SK-N-SH treated with all-trans-retinoic acid at 6 μM for 48 hours (cell line): Measurements from ENCODE around the gene TNFRSF21.

Experiments used
- ATAC-seq: fragments of 200-7000 bp; cut with Tn5 transposase; 3 replicates; pipeline ENCODE4 v1.9.1; 2020; ENCODE audit warnings: mild to moderate bottlenecking, moderate library complexity
- ARNTL ChIP-seq: fragments of 450-650 bp; formaldehyde crosslinking; IDR thresholded peaks from 2 replicates; pipeline ENCODE4 v1.5.0; 2020; ENCODE audit warnings: low read depth, mild to moderate bottlenecking, moderate library complexity, borderline replicate concordance
- BACH2 ChIP-seq: fragments of 250-450 bp; sonication (Bioruptor Pico); IDR thresholded peaks from 2 replicates; pipeline ENCODE4 v1.9.0; 2021; ENCODE audit warnings: mild to moderate bottlenecking, borderline replicate concordance
- CREB5 ChIP-seq: fragments of 250-450 bp; sonication (Bioruptor Pico); IDR thresholded peaks from 2 replicates; pipeline ENCODE4 v1.5.1; 2020; ENCODE audit warnings: low read depth, mild to moderate bottlenecking, moderate library complexity
- CSRNP3 ChIP-seq: fragments of 250-450 bp; sonication (Bioruptor Pico); IDR thresholded peaks from 2 replicates; pipeline ENCODE4 v1.5.1; 2021; ENCODE audit warnings: mild to moderate bottlenecking, moderate library complexity
- GLIS3 ChIP-seq: fragments of 250-450 bp; sonication (Bioruptor Pico); IDR thresholded peaks from 2 replicates; pipeline ENCODE4 v1.5.0; 2020; ENCODE audit warnings: mild to moderate bottlenecking, moderate library complexity
- ISL1 ChIP-seq: fragments of 250-450 bp; sonication (Bioruptor Pico); IDR thresholded peaks from 2 replicates; pipeline ENCODE4 v2.1.2; 2022; ENCODE audit warnings: mild to moderate bottlenecking, moderate library complexity
- OSR1 ChIP-seq: fragments of 250-450 bp; sonication (Bioruptor Pico); IDR thresholded peaks from 2 replicates; pipeline ENCODE4 v1.8.0; 2022; ENCODE audit warnings: moderate library complexity, mild to moderate bottlenecking, inconsistent platforms
- PATZ1 ChIP-seq: fragments of 250-450 bp; sonication (Bioruptor Pico); IDR thresholded peaks from 2 replicates; pipeline ENCODE4 v1.8.0; 2020; ENCODE audit warnings: mild to moderate bottlenecking, moderate library complexity, borderline replicate concordance
- POU6F1 ChIP-seq: fragments of 250-450 bp; sonication (Bioruptor Pico); IDR thresholded peaks from 2 replicates; pipeline ENCODE4 v1.8.0; 2021; ENCODE audit warnings: low read depth, mild to moderate bottlenecking, moderate library complexity, borderline replicate concordance
- PPARA ChIP-seq: fragments of 250-450 bp; sonication (Bioruptor Pico); IDR thresholded peaks from 2 replicates; pipeline ENCODE4 v1.5.0; 2020; ENCODE audit warnings: mild to moderate bottlenecking, borderline replicate concordance
- SNAI2 ChIP-seq: fragments of 250-450 bp; sonication (Bioruptor Pico); IDR thresholded peaks from 2 replicates; pipeline ENCODE4 v1.5.0; 2020; ENCODE audit warnings: mild to moderate bottlenecking, moderate library complexity
- TCF4 ChIP-seq: fragments of 250-450 bp; sonication (Bioruptor Pico); IDR thresholded peaks from 2 replicates; pipeline ENCODE4 v1.8.0; 2021; ENCODE audit warnings: mild to moderate bottlenecking, moderate library complexity, borderline replicate concordance
- TOX ChIP-seq: fragments of 250-450 bp; sonication (Bioruptor Pico); IDR thresholded peaks from 2 replicates; pipeline ENCODE4 v1.8.0; 2021; ENCODE audit warnings: mild to moderate bottlenecking, moderate library complexity, borderline replicate concordance
- TSHZ2 ChIP-seq: fragments of 250-450 bp; sonication (Bioruptor Pico); IDR thresholded peaks from 2 replicates; pipeline ENCODE4 v1.5.0; 2020; ENCODE audit warnings: mild to moderate bottlenecking, moderate library complexity
- ZC3H10 ChIP-seq: fragments of 250-450 bp; sonication (Bioruptor Pico); IDR thresholded peaks from 2 replicates; pipeline ENCODE4 v1.5.1; 2021; ENCODE audit warnings: mild to moderate bottlenecking, moderate library complexity
- ZFP3 ChIP-seq: fragments of 250-450 bp; sonication (Bioruptor Pico); IDR thresholded peaks from 2 replicates; pipeline ENCODE4 v1.5.0; 2020; ENCODE audit warnings: mild to moderate bottlenecking, moderate library complexity
- ZFP30 ChIP-seq: fragments of 450-650 bp; formaldehyde crosslinking; IDR thresholded peaks from 2 replicates; pipeline ENCODE4 v1.5.0; 2022; ENCODE audit warnings: mild to moderate bottlenecking, moderate library complexity
- ZNF565 ChIP-seq: fragments of 450-650 bp; formaldehyde crosslinking; conservative IDR thresholded peaks from 2 replicates; pipeline ENCODE4 v1.5.0; 2020; ENCODE audit warnings: low read depth, mild to moderate bottlenecking, moderate library complexity
- ZNF70 ChIP-seq: fragments of 450-650 bp; formaldehyde crosslinking; IDR thresholded peaks from 2 replicates; pipeline ENCODE4 v1.5.0; 2020; ENCODE audit warnings: mild to moderate bottlenecking, moderate library complexity
- ZNF8 ChIP-seq: fragments of 450-650 bp; formaldehyde crosslinking; IDR thresholded peaks from 2 replicates; pipeline ENCODE4 v1.5.0; 2020; ENCODE audit warnings: mild to moderate bottlenecking, moderate library complexity

The TNFRSF21 gene

GRCh38 chr6:47264775-47265184 is 44.9 kb downstream of the TNFRSF21 start:
- ATAC-seq: no peak
- no peak for TF ChIP-seq SNAI2 (CRISPR knock-in tag)

GRCh38 chr6:47263268-47263667 is 46.4 kb downstream of the TNFRSF21 start:
- no peak for ATAC-seq
- TF ChIP-seq PPARA: no peak
- no peak for TF ChIP-seq PATZ1 (CRISPR knock-in tag)
- no peak for TF ChIP-seq POU6F1 (CRISPR knock-in tag)
- TF ChIP-seq CREB5 (CRISPR knock-in tag): no peak
- TF ChIP-seq GLIS3 (CRISPR knock-in tag): no peak
- TF ChIP-seq TOX (CRISPR knock-in tag): no peak
- no peak for TF ChIP-seq ZFP30
- no peak for TF ChIP-seq ZFP3 (CRISPR knock-in tag)
- TF ChIP-seq TCF4 (CRISPR knock-in tag): no peak
- TF ChIP-seq BACH2 (CRISPR knock-in tag): no peak
- no peak for TF ChIP-seq CSRNP3 (CRISPR knock-in tag)
- no peak for TF ChIP-seq ZC3H10 (CRISPR knock-in tag)
- TF ChIP-seq TSHZ2 (CRISPR knock-in tag): no peak
- TF ChIP-seq ARNTL (CRISPR knock-in tag): no peak
- TF ChIP-seq ISL1 (CRISPR knock-in tag): no peak
- TF ChIP-seq ZNF565 (CRISPR knock-in tag): no peak
- TF ChIP-seq ZNF8: no peak

- no peak for ATAC-seq
- no peak for TF ChIP-seq SNAI2 (CRISPR knock-in tag)
- TF ChIP-seq BACH2 (CRISPR knock-in tag): no peak
- TF ChIP-seq TCF4 (CRISPR knock-in tag): no peak
- no peak for TF ChIP-seq CREB5 (CRISPR knock-in tag)
- TF ChIP-seq, all 23 proteins: peak for 0
Observed at GRCh38 chr6:47262231-47262630, 47.5 kb downstream of the TNFRSF21 start.

GRCh38 chr6:47261191-47261590 is 48.5 kb downstream of the TNFRSF21 start:
- TF ChIP-seq SNAI2 (CRISPR knock-in tag): no peak
- no peak for TF ChIP-seq PPARA
- no peak for TF ChIP-seq ZFP30
- no peak for TF ChIP-seq OSR1 (CRISPR knock-in tag)
- no peak for TF ChIP-seq ISL1 (CRISPR knock-in tag)
- no peak for TF ChIP-seq TSHZ2 (CRISPR knock-in tag)
- TF ChIP-seq ZNF70 (CRISPR knock-in tag): no peak
- TF ChIP-seq ZNF8: no peak
- TF ChIP-seq CSRNP3 (CRISPR knock-in tag): no peak
- ATAC-seq: no peak
